Measurements from ENCODE around the gene MGMT.

GRCh38 chr10:129525401-129525801 lies 58.4 kb downstream of the MGMT start:
- TF ChIP-seq EZH2 (IDR thresholded peaks at IDR 0.05; ENCODE audit: borderline replicate concordance, low read length) (no peak), CTCF (IDR thresholded peaks at IDR 0.05; ENCODE audit: low read length) (no peak)

Measured in OCI-LY1 (cell line).